Common myeloid progenitor, CD34-positive (primary cell): ENCODE data around the gene FMO3.

Experiments used
- CTCF ChIA-PET: fragments of 350-600 bp; sonication (Branson Sonifier 250); formaldehyde crosslinking; loops from one replicate; lab custom pipeline; 2021; ENCODE audit warnings: antibody characterized with exemption; lab: Charles Lee
- POLR2A ChIA-PET: fragments of 350-600 bp; sonication (Branson Sonifier 250); formaldehyde crosslinking; loops from one replicate; lab custom pipeline; 2021; ENCODE audit warnings: antibody characterized with exemption; lab: Charles Lee
- DNase-seq, 3 donors: peaks; one replicate each; pipeline versions ENCODE4 v3.0.0 to v3.0.0-alpha.2; 2013
- H3K27ac ChIP-seq, 2 experiments: 1 replicate in 1 of 2; 2 replicates in 1 of 2; pipeline ENCODE4 v1.7.0; 2013; ENCODE audit warnings: inconsistent platforms in 2 of 2, low read length in 2 of 2, mild to moderate bottlenecking in 2 of 2, low read depth in 1 of 2, moderate library complexity in 1 of 2; ENCODE audit not compliant: severe bottlenecking in 2 of 2, insufficient read depth in 1 of 2, poor library complexity in 1 of 2
- H3K27me3 ChIP-seq, 5 experiments: replicated peaks in 2 of 5; 1 replicate in 3 of 5; 2 replicates in 2 of 5; pipeline versions ENCODE4 v1.6.1 to v1.7.0; 2013; ENCODE audit warnings: low read length in 4 of 5, mild to moderate bottlenecking in 2 of 5, moderate library complexity in 2 of 5, inconsistent platforms in 1 of 5; ENCODE audit not compliant: insufficient read depth in 5 of 5, control insufficient read depth in 4 of 5
- H3K36me3 ChIP-seq, 4 experiments: 1 replicate in 2 of 4; 2 replicates in 2 of 4; pipeline versions ENCODE4 v1.6.1 to v1.7.0; 2013; ENCODE audit warnings: low read length in 3 of 4, control low read depth in 1 of 4, mild to moderate bottlenecking in 1 of 4; ENCODE audit not compliant: control insufficient read depth in 4 of 4, insufficient read depth in 4 of 4
- H3K4me1 ChIP-seq, 4 experiments: 1 replicate in 3 of 4; 2 replicates in 1 of 4; pipeline versions ENCODE4 v1.6.1 to v1.7.1; 2013; ENCODE audit warnings: low read length in 3 of 4, mild to moderate bottlenecking in 3 of 4, control low read depth in 1 of 4, inconsistent platforms in 1 of 4, moderate library complexity in 1 of 4; ENCODE audit not compliant: control insufficient read depth in 4 of 4, insufficient read depth in 4 of 4; ENCODE audit errors: control extremely low read depth in 1 of 4
- H3K4me3 ChIP-seq, 7 experiments: 1 replicate in 4 of 7; 2 replicates in 3 of 7; pipeline versions ENCODE4 v1.5.1 to v1.7.0; 2013; ENCODE audit warnings: mild to moderate bottlenecking in 7 of 7, low read length in 6 of 7, moderate library complexity in 6 of 7, inconsistent platforms in 2 of 7, low read depth in 2 of 7, control low read depth in 1 of 7; ENCODE audit not compliant: insufficient read depth in 4 of 7, control insufficient read depth in 1 of 7; ENCODE audit errors: extremely low read depth in 1 of 7
- H3K9me3 ChIP-seq, 5 experiments: 1 replicate in 4 of 5; 2 replicates in 1 of 5; pipeline versions ENCODE4 v1.6.1 to v1.7.1; 2013; ENCODE audit warnings: low read length in 4 of 5, mild to moderate bottlenecking in 2 of 5, inconsistent platforms in 1 of 5, low read depth in 1 of 5, moderate library complexity in 1 of 5; ENCODE audit not compliant: control insufficient read depth in 4 of 5, insufficient read depth in 2 of 5; ENCODE audit errors: control extremely low read depth in 1 of 5
- WGBS: methylation state at CpG from one replicate; pipeline ENCODE4 v1.1.5; 2013; ENCODE audit not compliant: insufficient coverage; 5-methylcytosine and 5-hydroxymethylcytosine counted together

The FMO3 gene

DNA sequence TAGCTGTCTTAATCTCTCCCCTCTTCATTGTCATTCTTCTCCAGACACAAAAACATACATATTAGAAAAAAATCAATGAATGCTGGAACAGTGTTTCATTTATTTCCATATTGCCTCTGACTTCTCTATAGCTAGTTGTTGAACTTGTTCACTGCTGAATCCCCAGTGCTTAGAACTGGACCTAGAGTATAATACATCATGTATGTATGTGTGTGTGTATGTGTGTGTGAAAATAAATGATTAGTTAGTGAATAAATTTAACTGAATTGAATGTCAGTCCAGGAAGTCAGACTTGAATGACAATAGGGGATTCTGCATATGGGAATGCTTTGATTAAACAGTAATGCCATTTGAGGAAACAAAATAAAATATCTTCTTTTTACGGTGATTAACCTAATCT, 36.4 kb downstream of the FMO3 start:
- ChIA-PET POLR2A (no interaction called here), CTCF (no interaction called here)
- 100% methylated on average over 1 of the region's 1 CpG for WGBS
- Histone ChIP-seq H3K4me3 (no peak overlapping the region), H3K27ac (no peak overlapping the region), H3K36me3 (no peaks in the 10 kb centered on the region), H3K4me1 (no peaks in the 10 kb centered on the region), H3K9me3 (peaks cover 0 to 4% (median 0%) of the 10 kb centered on the region in 5 experiments), H3K27me3 (no peaks in the 10 kb centered on the region)
- no peak for DNase-seq

DNA sequence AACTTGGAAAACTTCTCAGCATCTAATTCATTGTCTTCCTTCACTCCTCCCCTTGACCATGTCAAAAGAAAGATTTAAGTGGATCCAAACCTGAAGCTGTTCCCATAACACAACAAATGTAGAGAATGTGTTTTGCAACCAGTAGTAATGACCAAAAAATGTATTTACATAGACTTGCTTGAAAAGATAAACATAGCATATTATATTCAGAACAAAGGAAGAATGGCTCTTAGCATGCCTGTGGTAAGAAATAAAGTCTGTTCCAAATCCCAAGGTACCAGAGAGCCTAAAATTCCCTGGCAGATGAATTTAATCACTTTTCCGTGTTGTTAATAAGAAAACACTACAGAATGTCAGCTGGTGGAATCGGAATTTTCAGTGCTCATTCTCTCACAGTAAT, 36.8 kb downstream of the FMO3 start:
- POLR2A ChIA-PET = no interaction called here

DNA sequence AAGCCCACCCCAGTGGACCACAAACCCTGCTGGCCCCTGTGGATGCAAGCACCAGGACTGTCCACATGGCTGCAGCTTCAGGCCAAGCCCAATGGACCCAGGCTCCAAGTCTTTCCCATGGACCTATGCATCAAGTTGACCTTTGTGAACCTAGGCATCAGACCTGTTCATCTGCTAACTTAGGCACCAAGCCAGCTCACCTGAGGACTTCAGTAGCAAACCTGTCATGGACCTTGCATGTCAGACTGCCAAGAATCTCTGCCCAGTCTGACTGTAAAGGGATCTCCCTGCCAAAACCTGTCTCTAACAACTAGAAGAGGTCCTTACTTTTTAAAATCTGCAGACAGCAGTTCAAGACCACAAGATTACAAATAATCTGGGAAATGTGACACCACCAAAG, 37.8 kb downstream of the FMO3 start:
- no peak for DNase-seq
- CTCF ChIA-PET = no interaction called here
- Histone ChIP-seq H3K4me3 (no peak overlapping the region), H3K9me3 (peaks cover 0 to 4% (median 0%) of the 10 kb centered on the region in 5 experiments), H3K27ac (no peak overlapping the region), H3K4me1 (no peaks in the 10 kb centered on the region), H3K36me3 (no peaks in the 10 kb centered on the region), H3K27me3 (no peaks in the 10 kb centered on the region)
- POLR2A ChIA-PET = no interaction called here

More for the DNA sequence above, 36.8 kb downstream of the FMO3 start:
- H3K9me3 ChIP-seq = peaks cover 0 to 4% (median 0%) of the 10 kb centered on the region in 5 experiments
- CTCF ChIA-PET = no interaction called here
- H3K4me3 ChIP-seq = no peak overlapping the region
- H3K36me3 ChIP-seq = no peaks in the 10 kb centered on the region
- WGBS = 100% methylated on average over 1 of the region's 2 CpGs
- no peak for DNase-seq
- H3K4me1 ChIP-seq = no peaks in the 10 kb centered on the region
- no peaks in the 10 kb centered on the region for H3K27me3 ChIP-seq
- no peak overlapping the region for H3K27ac ChIP-seq

DNA sequence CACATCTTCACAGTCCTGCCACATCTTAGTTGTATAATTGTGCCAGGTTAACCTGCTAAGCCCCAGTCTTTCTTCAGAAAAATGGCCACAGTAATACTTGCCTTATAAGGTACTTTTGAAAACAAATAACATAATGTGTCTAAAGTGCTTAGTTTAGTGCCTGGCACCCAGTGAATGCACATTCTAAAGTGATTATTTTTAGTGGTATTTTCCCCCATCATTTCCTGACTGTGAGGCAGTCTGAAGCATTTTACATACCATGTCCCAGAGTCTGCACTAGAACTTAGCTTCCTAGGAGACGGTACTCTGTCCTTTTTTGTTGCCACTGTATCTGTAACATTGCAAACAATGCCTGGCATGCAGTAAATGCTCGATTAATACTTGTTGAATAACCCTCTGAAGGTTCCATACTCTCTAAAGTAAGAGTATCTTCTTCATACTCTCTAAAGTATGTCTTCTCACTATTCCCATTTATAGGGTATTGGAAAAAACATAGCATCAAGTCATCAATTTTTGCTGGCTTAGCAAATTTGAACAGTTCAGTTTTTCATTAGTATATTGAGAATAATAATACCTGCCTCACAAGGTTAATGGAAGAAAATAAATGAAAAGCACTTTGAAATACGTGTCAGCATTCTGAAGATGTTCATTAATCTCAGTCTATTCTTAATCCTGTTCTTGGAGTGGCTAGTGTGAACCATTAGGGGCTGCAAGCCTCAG, 43.7 kb downstream of the FMO3 start:
- no peaks in the 10 kb centered on the region for H3K4me1 ChIP-seq
- H3K27ac ChIP-seq = no peak overlapping the region
- ChIA-PET POLR2A (no interaction called here), CTCF (no interaction called here)
- DNase-seq = no peak
- H3K9me3 ChIP-seq = no peaks in the 10 kb centered on the region
- no peak overlapping the region for H3K4me3 ChIP-seq
- no peaks in the 10 kb centered on the region for H3K27me3 ChIP-seq
- WGBS = 80% methylated on average over 1 of the region's 3 CpGs
- H3K36me3 ChIP-seq = no peaks in the 10 kb centered on the region

DNA sequence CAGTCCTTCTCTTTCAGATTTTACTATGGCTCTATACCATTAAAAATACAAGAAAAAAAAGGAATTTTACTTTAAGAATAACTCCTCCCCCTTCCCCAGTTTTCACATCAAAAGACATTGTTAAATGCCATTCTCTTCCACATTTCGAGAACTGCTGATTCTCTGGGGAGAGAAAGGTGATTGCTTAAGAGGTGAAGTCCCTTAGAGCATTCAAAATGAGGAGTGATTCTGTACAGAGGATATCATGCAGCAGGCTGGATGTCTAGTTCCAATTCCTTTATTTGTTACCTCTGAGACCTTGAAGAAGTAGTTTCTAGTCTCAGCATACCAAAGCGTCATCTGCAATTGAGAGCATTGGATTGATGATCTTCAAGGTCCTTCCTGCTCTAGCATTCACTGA, 46.9 kb downstream of the FMO3 start:
- Histone ChIP-seq H3K4me1 (no peaks in the 10 kb centered on the region), H3K27me3 (peaks cover 0 to 2% (median 0%) of the 10 kb centered on the region in 5 experiments), H3K9me3 (no peaks in the 10 kb centered on the region), H3K36me3 (no peaks in the 10 kb centered on the region), H3K4me3 (no peak overlapping the region), H3K27ac (no peak overlapping the region)
- ChIA-PET CTCF (interaction anchor here (0.6 kb wide), 1 partner anchor 48 kb away, joined by 3 read pairs; no protein-coding TSS in a partner anchor), POLR2A (no interaction called here)
- no peak for DNase-seq
- no CpG with 5 or more reads among the region's 2 CpGs for WGBS

DNA sequence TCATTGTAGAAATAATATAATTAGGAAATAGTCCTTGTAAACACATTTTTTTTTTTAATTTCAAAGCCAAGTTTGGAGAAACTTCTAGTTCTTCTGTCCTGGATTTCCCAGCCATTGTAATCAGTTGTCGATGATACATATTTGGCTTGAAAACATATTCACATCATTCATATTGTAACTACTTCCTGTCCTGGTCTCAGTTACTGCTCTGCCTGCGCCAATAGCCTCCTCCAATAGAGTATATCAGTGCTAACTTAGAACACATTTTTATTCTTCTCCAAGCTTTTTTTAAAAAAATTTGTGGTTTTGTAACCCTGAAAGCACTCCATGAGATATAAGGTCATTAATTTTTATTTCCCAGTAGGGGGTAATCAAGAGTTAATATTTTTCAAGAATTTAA, 48.3 kb downstream of the FMO3 start:
- POLR2A ChIA-PET = no interaction called here
- 100% methylated on average over 1 of the region's 2 CpGs for WGBS
- CTCF ChIA-PET = no interaction called here
- H3K4me3 ChIP-seq = no peak overlapping the region
- no peaks in the 10 kb centered on the region for H3K36me3 ChIP-seq
- DNase-seq = no peak
- no peaks in the 10 kb centered on the region for H3K9me3 ChIP-seq
- H3K4me1 ChIP-seq = no peaks in the 10 kb centered on the region
- H3K27me3 ChIP-seq = peaks cover 0 to 3% (median 0%) of the 10 kb centered on the region in 5 experiments
- H3K27ac ChIP-seq = no peak overlapping the region

DNA sequence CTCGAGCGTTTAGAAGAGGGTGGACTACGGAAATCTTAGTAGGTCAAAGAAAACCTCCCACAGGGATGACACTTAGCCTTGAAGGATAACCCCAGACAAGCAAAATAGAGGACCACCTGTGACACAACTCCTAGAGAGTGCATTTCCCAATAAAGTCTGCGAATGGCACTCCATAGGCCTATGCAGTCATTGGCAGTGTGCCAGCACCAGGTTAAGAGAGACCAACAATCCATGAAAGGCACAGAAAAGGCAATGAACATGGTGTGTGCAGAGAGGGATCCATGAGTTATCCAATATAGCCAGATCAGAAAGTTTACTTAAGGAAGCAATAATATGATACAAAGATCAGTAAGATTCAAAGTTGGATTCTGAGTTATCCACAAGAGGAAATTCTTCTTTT, 49.2 kb downstream of the FMO3 start:
- H3K36me3 ChIP-seq = no peaks in the 10 kb centered on the region
- WGBS = 100% methylated on average over 4 of the region's 4 CpGs
- no peak overlapping the region for H3K27ac ChIP-seq
- H3K4me1 ChIP-seq = no peaks in the 10 kb centered on the region
- H3K27me3 ChIP-seq = peaks cover 0 to 5% (median 0%) of the 10 kb centered on the region in 5 experiments
- ChIA-PET CTCF (no interaction called here), POLR2A (no interaction called here)
- H3K9me3 ChIP-seq = no peaks in the 10 kb centered on the region
- no peak for DNase-seq
- no peak overlapping the region for H3K4me3 ChIP-seq
